GM19452 (cell line): ENCODE measurements around the gene LY6G6D.

Experiments used
- ATAC-seq: cut with Tn5 transposase; IDR thresholded peaks from one replicate; pipeline ENCODE4 v1.9.1; 2021; ENCODE audit not compliant: unreplicated experiment

Gene LY6G6D

GRCh38 chr6:31762356-31762755 is 47.2 kb downstream of the LY6G6D start, which contains the start of gene SAPCD1:
TSS of gene SAPCD1 (plus strand) at chr6:31762656. CDS start at chr6:31763055, 399 bp downstream.
- ATAC-seq: no peak

- no peak for ATAC-seq
These were observed 47.9 kb downstream of the LY6G6D start for GRCh38 chr6:31762878-31763618.

GRCh38 chr6:31763619-31763940 is 48.4 kb downstream of the LY6G6D start:
- ATAC-seq: no peak

- ATAC-seq: no peak
These were observed 49.0 kb downstream of the LY6G6D start for GRCh38 chr6:31764198-31764597.

GRCh38 chr6:31765559-31765909 is 50.4 kb downstream of the LY6G6D start:
- no peak for ATAC-seq

- ATAC-seq: no peak
These were observed 51.0 kb downstream of the LY6G6D start for GRCh38 chr6:31765910-31766794.

GRCh38 chr6:31767096-31767645 is 52.0 kb downstream of the LY6G6D start:
- ATAC-seq: no peak
